SU-DHL-6 (cell line): ENCODE measurements around the gene PRRC2C.

Experiments used
- H2AFZ ChIP-seq: fragments of 200-600 bp; sonication (generic); 2 replicates; pipeline ENCODE4 v1.6.1; 2014; ENCODE audit warnings: low read depth, mild to moderate bottlenecking, moderate library complexity, mixed read lengths, antibody characterized with exemption, low read length; ENCODE audit not compliant: severe bottlenecking
- H3F3A ChIP-seq: fragments of 200-600 bp; shearing (Covaris generic); 2 replicates; pipeline ENCODE4 v1.6.0; 2016; ENCODE audit warnings: antibody characterized with exemption, mild to moderate bottlenecking; ENCODE audit not compliant: insufficient read depth
- H3K27ac ChIP-seq: fragments of 200-600 bp; sonication (generic); 2 replicates; pipeline ENCODE4 v1.5.1; 2016; ENCODE audit warnings: low read depth, mild to moderate bottlenecking, low read length, moderate library complexity, mixed read lengths
- H3K27me3 ChIP-seq: fragments of 200-600 bp; sonication (generic), shearing (Covaris generic); 2 replicates; pipeline ENCODE4 v1.6.0; 2014; ENCODE audit warnings: mild to moderate bottlenecking, low read length
- H3K36me3 ChIP-seq: fragments of 200-600 bp; sonication (generic); 2 replicates; pipeline ENCODE4 v1.6.1; 2014; ENCODE audit warnings: mild to moderate bottlenecking, low read length, mixed read lengths
- H3K4me2 ChIP-seq: fragments of 300-600, 200-600 bp; shearing (Covaris generic), sonication (generic); 2 replicates; pipeline ENCODE4 v1.6.0; 2014; ENCODE audit warnings: low read length, low read depth, mild to moderate bottlenecking; ENCODE audit not compliant: poor library complexity, severe bottlenecking
- H3K4me3 ChIP-seq: fragments of 200-600 bp; sonication (generic); 2 replicates; pipeline ENCODE4 v1.5.1; 2014; ENCODE audit warnings: antibody characterized with exemption, low read length, mild to moderate bottlenecking, mixed read lengths; ENCODE audit not compliant: insufficient read depth, poor library complexity, severe bottlenecking
- H3K79me2 ChIP-seq: fragments of 200-600 bp; sonication (generic); 2 replicates; pipeline ENCODE4 v1.6.1; 2014; ENCODE audit warnings: mild to moderate bottlenecking, low read length, moderate library complexity; ENCODE audit not compliant: insufficient read depth
- H3K9ac ChIP-seq: fragments of 200-600 bp; sonication (generic); 2 replicates; pipeline ENCODE4 v1.7.0; 2014; ENCODE audit warnings: mild to moderate bottlenecking, low read length
- H3K9me2 ChIP-seq: fragments of 200-600 bp; sonication (generic); replicated peaks from 2 replicates; pipeline ENCODE4 v1.6.1; 2014; ENCODE audit warnings: low read length; ENCODE audit not compliant: insufficient read depth
- H3K9me3 ChIP-seq: fragments of 200-600 bp; sonication (generic); 2 replicates; pipeline ENCODE4 v1.6.1; 2014; ENCODE audit warnings: low read length, mixed read lengths; ENCODE audit not compliant: insufficient read depth
- H4K20me1 ChIP-seq: fragments of 200-600 bp; sonication (generic); 2 replicates; pipeline ENCODE4 v1.6.1; 2014; ENCODE audit warnings: low read depth, mild to moderate bottlenecking, antibody characterized with exemption, low read length, moderate library complexity, mixed read lengths
- EZH2phosphoT487 ChIP-seq: fragments of 200-600 bp; sonication (generic), shearing (Covaris generic); conservative IDR thresholded peaks from 2 replicates; pipeline ENCODE4 v1.6.1; 2018; ENCODE audit warnings: mild to moderate bottlenecking, antibody characterized with exemption, low read length, moderate library complexity, mixed read lengths
- TF ChIP-seq, protein P1 (sequence below): fragments of 200-600 bp; sonication (generic); IDR thresholded peaks from one replicate; pipeline ENCODE4 v1.5.1; 2017; ENCODE audit warnings: antibody characterized with exemption, mild to moderate bottlenecking, low read length, moderate library complexity; ENCODE audit not compliant: insufficient read depth, poor library complexity, severe bottlenecking

PRRC2C gene

DNA sequence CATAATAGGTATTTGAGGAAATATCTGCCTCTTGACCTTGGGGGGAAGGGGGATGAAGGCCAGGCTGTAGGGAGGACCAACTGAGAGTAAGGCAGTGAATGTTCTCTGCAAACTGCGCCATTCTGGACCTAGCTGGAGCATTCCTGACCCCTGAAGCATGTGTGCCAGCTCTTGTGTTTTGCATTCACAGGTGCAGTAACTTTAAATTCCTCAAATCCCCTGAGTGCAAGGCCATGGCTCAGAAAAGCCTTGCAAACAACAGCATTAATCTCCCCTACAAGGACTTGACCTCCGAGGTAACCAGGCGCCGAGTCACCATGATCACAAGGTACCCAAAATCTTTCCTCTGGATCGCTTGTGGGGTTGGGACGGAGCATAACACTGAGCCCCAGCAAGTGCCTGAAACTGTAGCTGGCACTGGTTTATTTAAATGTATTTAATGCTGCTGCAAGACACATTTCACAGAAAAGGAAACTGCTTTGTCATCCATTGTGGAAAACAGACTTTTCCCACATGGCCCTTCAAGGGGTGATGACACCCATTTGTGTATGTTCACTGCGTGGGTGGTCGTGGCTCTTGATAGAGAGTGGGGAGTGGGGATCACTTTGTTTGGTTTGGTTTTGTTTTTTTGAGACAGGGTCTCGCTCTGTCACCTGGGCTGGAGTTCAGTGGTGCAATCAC is 138.5 kb downstream of the PRRC2C start:
- H2AFZ ChIP-seq: no peak overlapping the region
- H3K9ac ChIP-seq: no peak overlapping the region
- no peak overlapping the region for H3K4me2 ChIP-seq
- TF ChIP-seq, protein P1, sequence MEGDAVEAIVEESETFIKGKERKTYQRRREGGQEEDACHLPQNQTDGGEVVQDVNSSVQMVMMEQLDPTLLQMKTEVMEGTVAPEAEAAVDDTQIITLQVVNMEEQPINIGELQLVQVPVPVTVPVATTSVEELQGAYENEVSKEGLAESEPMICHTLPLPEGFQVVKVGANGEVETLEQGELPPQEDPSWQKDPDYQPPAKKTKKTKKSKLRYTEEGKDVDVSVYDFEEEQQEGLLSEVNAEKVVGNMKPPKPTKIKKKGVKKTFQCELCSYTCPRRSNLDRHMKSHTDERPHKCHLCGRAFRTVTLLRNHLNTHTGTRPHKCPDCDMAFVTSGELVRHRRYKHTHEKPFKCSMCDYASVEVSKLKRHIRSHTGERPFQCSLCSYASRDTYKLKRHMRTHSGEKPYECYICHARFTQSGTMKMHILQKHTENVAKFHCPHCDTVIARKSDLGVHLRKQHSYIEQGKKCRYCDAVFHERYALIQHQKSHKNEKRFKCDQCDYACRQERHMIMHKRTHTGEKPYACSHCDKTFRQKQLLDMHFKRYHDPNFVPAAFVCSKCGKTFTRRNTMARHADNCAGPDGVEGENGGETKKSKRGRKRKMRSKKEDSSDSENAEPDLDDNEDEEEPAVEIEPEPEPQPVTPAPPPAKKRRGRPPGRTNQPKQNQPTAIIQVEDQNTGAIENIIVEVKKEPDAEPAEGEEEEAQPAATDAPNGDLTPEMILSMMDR: no peak
- no peak for TF ChIP-seq EZH2phosphoT487
- H3K36me3 ChIP-seq: no peaks in the 10 kb centered on the region
- no peaks in the 10 kb centered on the region for H3K9me2 ChIP-seq
- H3F3A ChIP-seq: no peaks in the 10 kb centered on the region
- no peaks in the 10 kb centered on the region for H3K79me2 ChIP-seq
- H3K4me3 ChIP-seq: no peak overlapping the region
- H3K27me3 ChIP-seq: no peaks in the 10 kb centered on the region
- H3K9me3 ChIP-seq: no peaks in the 10 kb centered on the region
- no peaks in the 10 kb centered on the region for H4K20me1 ChIP-seq
- no peak overlapping the region for H3K27ac ChIP-seq

DNA sequence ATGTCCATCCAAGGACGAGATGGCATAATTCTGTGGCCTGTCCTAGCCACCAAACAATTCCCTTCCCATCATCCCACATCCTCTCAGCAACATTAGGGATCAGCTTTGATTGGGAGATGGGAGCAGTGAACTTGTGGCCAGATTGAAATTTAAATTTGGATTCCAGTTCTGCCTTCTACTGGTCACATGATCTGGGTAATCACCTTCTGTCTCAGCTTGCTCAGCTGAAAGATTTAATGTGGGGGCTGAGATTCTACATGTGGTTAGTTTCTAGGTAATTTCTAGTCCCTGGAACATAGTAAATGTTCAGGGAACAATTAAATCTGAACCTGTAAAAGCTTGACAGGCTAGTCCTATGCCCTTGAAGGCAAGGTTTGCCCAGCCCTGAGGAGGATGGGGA is 139.9 kb downstream of the PRRC2C start:
- no peak overlapping the region for H3K9ac ChIP-seq
- H3K27me3 ChIP-seq: no peaks in the 10 kb centered on the region
- no peaks in the 10 kb centered on the region for H3K79me2 ChIP-seq
- H3K9me3 ChIP-seq: no peaks in the 10 kb centered on the region
- no peaks in the 10 kb centered on the region for H3K9me2 ChIP-seq
- H3F3A ChIP-seq: no peaks in the 10 kb centered on the region
- TF ChIP-seq EZH2phosphoT487: no peak
- TF ChIP-seq, protein P1: no peak
- H3K36me3 ChIP-seq: no peaks in the 10 kb centered on the region
- H2AFZ ChIP-seq: no peak overlapping the region
- no peak overlapping the region for H3K4me2 ChIP-seq
- H3K4me3 ChIP-seq: no peak overlapping the region
- H4K20me1 ChIP-seq: no peaks in the 10 kb centered on the region
- H3K27ac ChIP-seq: no peak overlapping the region

DNA sequence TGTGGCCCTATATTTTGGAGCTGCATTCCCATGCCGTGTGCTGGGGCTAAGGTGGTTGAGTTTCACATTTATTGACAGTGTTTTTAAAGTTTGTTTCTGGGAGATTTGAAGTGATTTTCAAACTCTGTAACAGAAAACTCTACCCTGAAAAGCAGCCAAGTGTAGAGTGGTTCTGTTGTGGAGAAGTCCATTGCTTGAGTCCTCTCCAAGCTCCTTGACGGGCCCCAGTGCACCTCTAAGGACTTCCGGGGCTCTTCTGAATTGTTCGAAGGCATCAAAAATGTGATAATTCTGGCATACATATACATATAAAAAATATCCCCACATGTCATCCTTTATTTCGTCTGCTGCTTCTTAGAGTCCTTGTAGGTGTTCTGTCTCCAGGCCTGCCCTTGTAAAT is 141.7 kb downstream of the PRRC2C start:
- Histone ChIP-seq H3K79me2 (no peaks in the 10 kb centered on the region), H3F3A (no peaks in the 10 kb centered on the region), H4K20me1 (no peaks in the 10 kb centered on the region), H3K9me2 (no peaks in the 10 kb centered on the region), H3K4me2 (no peak overlapping the region), H3K27me3 (no peaks in the 10 kb centered on the region), H2AFZ (no peak overlapping the region), H3K9ac (no peak overlapping the region), H3K27ac (no peak overlapping the region), H3K9me3 (no peaks in the 10 kb centered on the region), H3K4me3 (no peak overlapping the region), H3K36me3 (no peaks in the 10 kb centered on the region)
- TF ChIP-seq EZH2phosphoT487: no peak
- TF ChIP-seq, protein P1: no peak
